IMR-90 (cell line): ENCODE results near the gene NFAT5. TPM values are rescaled to one million over a fixed set of nuclear protein-coding genes. Genes with fewer than 3 reads are reported as not detected.
"Not testable (repeated sequence)": the region's sequence is repeated elsewhere in the genome, so short reads cannot be mapped to it uniquely, and the experiment has no call there.

ENCODE experiments used
- ATAC-seq: fragments of 200-7000 bp; cut with Tn5 transposase; 2 replicates; pipeline ENCODE4 v1.9.1; 2020; ENCODE audit warnings: low read depth, mild to moderate bottlenecking, moderate library complexity
- BruUV-seq: library from RNA; stranded (reverse); fragments of 400-500 nt; replicated peaks from 2 replicates; lab custom pipeline; 2021; lab: Mats Ljungman, UMichigan
- CTCF ChIA-PET: fragments of 300-600 bp; formaldehyde crosslinking; extraction: SDS; loops from one replicate; lab custom pipeline; 2021; ENCODE audit warnings: antibody characterized with exemption; lab: Yijun Ruan, JAX
- POLR2A ChIA-PET: fragments of 300-600 bp; sonication (Branson Sonifier 250); formaldehyde crosslinking; loops from one replicate; lab custom pipeline; 2022; ENCODE audit warnings: antibody characterized with exemption; ENCODE audit not compliant: unreplicated experiment; lab: Charles Lee
- DNase-seq: peaks from one replicate; pipeline ENCODE4 v3.0.0; 2013
- H2AFZ ChIP-seq: replicated peaks from 2 replicates; pipeline ENCODE3; 2013; ENCODE audit warnings: low read length, mild to moderate bottlenecking; ENCODE audit not compliant: poor library complexity
- H2AK5ac ChIP-seq: 2 replicates; pipeline ENCODE4 v1.6.1; 2013; ENCODE audit warnings: low read depth, low read length, inconsistent platforms
- H2AK9ac ChIP-seq: replicated peaks from 2 replicates; pipeline ENCODE3; 2013; ENCODE audit warnings: mild to moderate bottlenecking, low read depth, low read length, moderate library complexity; ENCODE audit not compliant: poor library complexity
- H2BK120ac ChIP-seq: 2 replicates; pipeline ENCODE4 v1.6.1; 2013; ENCODE audit warnings: low read depth, low read length, inconsistent platforms
- H2BK15ac ChIP-seq: 3 replicates; pipeline ENCODE4 v1.6.1; 2013; ENCODE audit warnings: low read depth, low read length, inconsistent platforms
- H2BK20ac ChIP-seq: 2 replicates; pipeline ENCODE4 v1.6.1; 2013; ENCODE audit warnings: low read depth, mild to moderate bottlenecking, inconsistent platforms, low read length, moderate library complexity
- H2BK5ac ChIP-seq: 2 replicates; pipeline ENCODE4 v1.6.1; 2013; ENCODE audit warnings: mild to moderate bottlenecking, low read depth, low read length, inconsistent platforms; ENCODE audit not compliant: poor library complexity, severe bottlenecking
- H3K14ac ChIP-seq: replicated peaks from 2 replicates; pipeline ENCODE4 v1.6.1; 2013; ENCODE audit warnings: low read depth, low read length, inconsistent platforms
- H3K18ac ChIP-seq: 2 replicates; pipeline ENCODE4 v1.6.1; 2013; ENCODE audit warnings: low read depth, low read length, control low read depth
- H3K23ac ChIP-seq: 2 replicates; pipeline ENCODE4 v1.6.1; 2013; ENCODE audit warnings: low read depth, low read length, inconsistent platforms
- H3K27ac ChIP-seq: 2 replicates; pipeline ENCODE4 v1.5.1; 2013; ENCODE audit warnings: mild to moderate bottlenecking, control low read depth, low read length; ENCODE audit not compliant: insufficient read depth
- H3K27me3 ChIP-seq: 2 replicates; pipeline ENCODE4 v1.6.1; 2013; ENCODE audit warnings: low read length; ENCODE audit not compliant: control insufficient read depth, insufficient read depth
- H3K36me3 ChIP-seq: 2 replicates; pipeline ENCODE4 v1.6.1; 2013; ENCODE audit warnings: low read length, mixed read lengths; ENCODE audit not compliant: control insufficient read depth, insufficient read depth
- H3K4ac ChIP-seq: 2 replicates; pipeline ENCODE4 v1.6.1; 2013; ENCODE audit warnings: low read depth, low read length, inconsistent platforms
- H3K4me1 ChIP-seq: 2 replicates; pipeline ENCODE4 v1.6.1; 2013; ENCODE audit warnings: low read length, mixed read lengths; ENCODE audit not compliant: control insufficient read depth, insufficient read depth
- H3K4me2 ChIP-seq: 2 replicates; pipeline ENCODE4 v1.6.1; 2013; ENCODE audit warnings: low read depth, mild to moderate bottlenecking, control low read depth, low read length, moderate library complexity
- H3K4me3 ChIP-seq: 2 replicates; pipeline ENCODE4 v1.5.1; 2013; ENCODE audit warnings: low read depth, mild to moderate bottlenecking, control low read depth, low read length, moderate library complexity; ENCODE audit not compliant: insufficient read depth
- H3K56ac ChIP-seq: 2 replicates; pipeline ENCODE4 v1.6.1; 2013; ENCODE audit warnings: low read length, inconsistent platforms; ENCODE audit not compliant: insufficient read depth; ENCODE audit errors: extremely low read depth
- H3K79me1 ChIP-seq, 2 experiments: 2 replicates each; pipeline ENCODE4 v1.6.1; 2013; ENCODE audit warnings: low read length in 2 of 2, inconsistent platforms in 1 of 2, low read depth in 1 of 2
- H3K9ac ChIP-seq: 2 replicates; pipeline ENCODE4 v1.6.1; 2013; ENCODE audit warnings: low read depth, low read length, control low read depth
- H3K9me1 ChIP-seq: 2 replicates; pipeline ENCODE4 v1.6.1; 2013; ENCODE audit warnings: low read length, inconsistent platforms; ENCODE audit not compliant: insufficient read depth
- H3K9me3 ChIP-seq: 2 replicates; pipeline ENCODE4 v1.6.1; 2013; ENCODE audit warnings: low read length; ENCODE audit not compliant: control insufficient read depth, insufficient read depth
- H4K20me1 ChIP-seq: 2 replicates; pipeline ENCODE4 v1.6.1; 2013; ENCODE audit warnings: low read length, inconsistent platforms; ENCODE audit not compliant: insufficient read depth
- H4K5ac ChIP-seq: 2 replicates; pipeline ENCODE4 v1.6.1; 2013; ENCODE audit warnings: mild to moderate bottlenecking, low read depth, low read length, control low read depth
- H4K8ac ChIP-seq, 2 experiments: 2 replicates each; pipeline ENCODE4 v1.6.1; 2013; ENCODE audit warnings: low read depth in 2 of 2, low read length in 2 of 2, control low read depth in 1 of 2, inconsistent platforms in 1 of 2
- H4K91ac ChIP-seq: 2 replicates; pipeline ENCODE4 v1.6.1; 2013; ENCODE audit warnings: low read depth, low read length, inconsistent platforms; ENCODE audit not compliant: insufficient read depth
- WGBS, 2 experiments: methylation state at CpG; one replicate each; pipeline versions ENCODE4 v1.1.5 to v1.1.7; 2013; ENCODE audit warnings: missing lambda C conversion rate in 2 of 2; ENCODE audit not compliant: insufficient read length in 1 of 2; ENCODE audit errors: extremely low coverage in 2 of 2; 5-methylcytosine and 5-hydroxymethylcytosine counted together
- dilution Hi-C: fragments of 300-500 bp; cut with HindIII; formaldehyde crosslinking; loops from one replicate; pipeline ENCODE4 v1.14.3; 2018; ENCODE audit warnings: low sequenced_read_pairs; ENCODE audit not compliant: unreplicated experiment
- in situ Hi-C: fragments of 300-500 bp; cut with MboI; formaldehyde crosslinking; loops from 3 replicates; pipeline ENCODE4 v1.14.3; 2019; ENCODE audit warnings: low sequenced_read_pairs, inconsistent platforms, mixed read lengths
- intact Hi-C: fragments of 100-400 bp; cut with micrococcal nuclease; formaldehyde crosslinking; loops from 2 replicates; pipeline ENCODE4 v1.10.0; 2022
- polyA plus RNA-seq, 3 experiments: library from polyadenylated mRNA; depleted of rRNA; stranded (reverse); fragments of >200 nt; gene quantifications; 2 replicates each; pipeline ENCODE4 v1.2.3, GENCODE V29; 2012; ENCODE audit warnings: low replicate concordance in 1 of 3
- total RNA-seq: library from RNA; depleted of rRNA; stranded (reverse); fragments of >200 nt; gene quantifications from 2 replicates; pipeline ENCODE4 v1.2.3, GENCODE V29; 2012

NFAT5 gene
- total and polyA plus RNA-seq, 2 of the 4 experiments (the other 2 are of a cell fraction) = 10.9 to 20.1 TPM

- H3K23ac ChIP-seq, H2BK120ac ChIP-seq, H4K91ac ChIP-seq, H2BK20ac ChIP-seq, in situ Hi-C loops, H3K27ac ChIP-seq, DNase-seq, H2AK5ac ChIP-seq, H3K14ac ChIP-seq, H3K36me3 ChIP-seq, CTCF ChIA-PET, H3K9me1 ChIP-seq, H3K79me1 ChIP-seq, H3K4me2 ChIP-seq, dilution Hi-C loops, H3K4me1 ChIP-seq, H2AK9ac ChIP-seq, H2AFZ ChIP-seq, H3K27me3 ChIP-seq, H3K9me3 ChIP-seq, H2BK5ac ChIP-seq, H4K8ac ChIP-seq, H3K18ac ChIP-seq, H3K4ac ChIP-seq, H4K5ac ChIP-seq, ATAC-seq, H3K56ac ChIP-seq, BruUV-seq, POLR2A ChIA-PET, H3K9ac ChIP-seq, H2BK15ac ChIP-seq, H3K4me3 ChIP-seq, intact Hi-C loops, H4K20me1 ChIP-seq: not testable (repeated sequence)
- no CpG with 5 or more reads among the region's 6 CpGs for WGBS, 2 experiments
Observed at GRCh38 chr16:69546663-69547062, 19.1 kb upstream of the NFAT5 start.
